Caco-2 (cell line): ENCODE data around the gene RUFY2. TPM values are rescaled to one million over a fixed set of nuclear protein-coding genes. Genes with fewer than 3 reads are reported as not detected.

Experiments
- BruUV-seq: library from RNA; stranded (reverse); fragments of 400-500 nt; replicated peaks from 2 replicates; lab custom pipeline; 2021; lab: Mats Ljungman, UMichigan
- CTCF ChIA-PET: fragments of 300-600 bp; sonication (Branson Sonifier 250); formaldehyde crosslinking; loops from one replicate; lab custom pipeline; 2022; ENCODE audit warnings: antibody characterized with exemption; lab: Charles Lee
- POLR2A ChIA-PET: fragments of 300-600 bp; sonication (Branson Sonifier 250); formaldehyde crosslinking; loops from one replicate; lab custom pipeline; 2022; ENCODE audit warnings: antibody characterized with exemption; lab: Charles Lee
- DNase-seq, 2 experiments: peaks; one replicate each; pipeline versions ENCODE4 v3.0.0 to v3.0.0-alpha.2; 2020 to 2022
- H3K27me3 ChIP-seq: replicated peaks from 2 replicates; pipeline ENCODE4 v1.6.0; 2011; ENCODE audit warnings: low read length; ENCODE audit not compliant: control insufficient read depth, insufficient read depth
- H3K36me3 ChIP-seq: 2 replicates; pipeline ENCODE4 v1.5.1; 2011; ENCODE audit warnings: low read length; ENCODE audit not compliant: control insufficient read depth, insufficient read depth
- H3K4me1 ChIP-seq: fragments of 250-450 bp; sonication (Bioruptor Pico); 2 replicates; pipeline ENCODE4 v1.5.1; 2020; ENCODE audit warnings: mild to moderate bottlenecking
- H3K4me3 ChIP-seq: 2 replicates; pipeline ENCODE4 v1.5.1; 2011; ENCODE audit warnings: low read depth, mild to moderate bottlenecking, control low read depth, low read length
- H3K9me3 ChIP-seq: fragments of 250-450 bp; sonication (Bioruptor Pico); 2 replicates; pipeline ENCODE4 v1.5.1; 2020; ENCODE audit warnings: mild to moderate bottlenecking, moderate library complexity
- H3K27ac Mint-ChIP-seq: one replicate; pipeline ENCODE4 v1.8.0; 2022; ENCODE audit warnings: mixed read lengths; ENCODE audit not compliant: unreplicated experiment
- H3K27me3 Mint-ChIP-seq: one replicate; pipeline ENCODE4 v1.8.0; 2022; ENCODE audit warnings: mixed read lengths; ENCODE audit not compliant: insufficient read depth, unreplicated experiment
- H3K36me3 Mint-ChIP-seq: one replicate; pipeline ENCODE4 v1.8.0; 2022; ENCODE audit warnings: mild to moderate bottlenecking, mixed read lengths; ENCODE audit not compliant: insufficient read depth, unreplicated experiment
- H3K4me1 Mint-ChIP-seq: one replicate; pipeline ENCODE4 v1.8.0; 2022; ENCODE audit warnings: low read depth, mixed read lengths; ENCODE audit not compliant: unreplicated experiment
- H3K4me3 Mint-ChIP-seq: one replicate; pipeline ENCODE4 v1.8.0; 2022; ENCODE audit warnings: mild to moderate bottlenecking, moderate library complexity, mixed read lengths; ENCODE audit not compliant: unreplicated experiment
- H3K9me3 Mint-ChIP-seq: one replicate; pipeline ENCODE4 v1.8.0; 2022; ENCODE audit warnings: mixed read lengths; ENCODE audit not compliant: unreplicated experiment
- CTCF ChIP-seq, 2 experiments: fragments of 200-600 bp in 1 of 2; IDR thresholded peaks; 1 replicate in 1 of 2; 2 replicates in 1 of 2; pipeline versions ENCODE4 v1.5.1 to v1.8.0; 2011 to 2022; ENCODE audit warnings: antibody characterized with exemption in 1 of 2, control low read depth in 1 of 2, inconsistent platforms in 1 of 2, low read depth in 1 of 2, low read length in 1 of 2, mild to moderate bottlenecking in 1 of 2, moderate library complexity in 1 of 2; ENCODE audit not compliant: insufficient read depth in 1 of 2, severe bottlenecking in 1 of 2, unreplicated experiment in 1 of 2
- intact Hi-C: fragments of 100-400 bp; cut with micrococcal nuclease; formaldehyde crosslinking; loops from one replicate; pipeline ENCODE4 v1.10.0; 2022; ENCODE audit not compliant: unreplicated experiment
- total RNA-seq: library from RNA; stranded (reverse); gene quantifications from 2 replicates; pipeline ENCODE4 v1.2.3, GENCODE V29; 2022

The RUFY2 gene
- total RNA-seq, 1 experiment from 2014 or later = 44.0 TPM

GRCh38 chr10:68333440-68334431 is 73.3 kb downstream of the RUFY2 start:
- H3K36me3 Mint-ChIP-seq = peaks cover 85% of the 10 kb centered on the region
- no peak for TF ChIP-seq CTCF (IDR thresholded peaks at IDR 0.05; ENCODE audit: insufficient read depth in 1 of 2, low read depth in 1 of 2, low read length in 1 of 2, severe bottlenecking in 1 of 2, unreplicated experiment in 1 of 2)
- peaks cover 55% of the 10 kb centered on the region for H3K4me1 Mint-ChIP-seq
- no peaks in the 10 kb centered on the region for H3K9me3 Mint-ChIP-seq
- intact Hi-C loops = loop anchor here (10.0 kb wide), 2 partner anchors 449 to 479 kb away; partner anchors contain the start of gene SIRT1
- H3K4me3 Mint-ChIP-seq = peak overlapping the region; percentile 87
- peaks cover 25% of the 10 kb centered on the region for H3K4me1 ChIP-seq
- ChIA-PET POLR2A (interaction anchor here (0.9 to 2.1 kb wide), 5 partner anchors 11 to 121 kb away, joined by 4 to 37 read pairs (median 5); partner anchors contain the start of gene ATOH7), CTCF (interaction anchor here (1.1 to 2.5 kb wide), 4 partner anchors 15 to 121 kb away, joined by 5 to 35 read pairs (median 8); no protein-coding TSS in a partner anchor)
- no peaks in the 10 kb centered on the region for H3K9me3 ChIP-seq
- no peaks in the 10 kb centered on the region for H3K27me3 Mint-ChIP-seq
- H3K27me3 ChIP-seq = no peaks in the 10 kb centered on the region
- DNase-seq = no peak
- H3K36me3 ChIP-seq = 0 out of 2 replicates have a peak, but pooled peaks cover 2% of the 10 kb centered on the region
- peak overlapping the region; percentile 100 for H3K27ac Mint-ChIP-seq
- peak overlapping the region; percentile 68 for H3K4me3 ChIP-seq
- BruUV-seq = TSS peak; percentile 30

- peaks cover 25% of the 10 kb centered on the region for H3K4me1 ChIP-seq
- H3K36me3 Mint-ChIP-seq = peaks cover 78% of the 10 kb centered on the region
These were observed 74.0 kb downstream of the RUFY2 start for GRCh38 chr10:68333058-68333395.

More at GRCh38 chr10:68333058-68333395, 74.0 kb downstream of the RUFY2 start:
- BruUV-seq = no TSS peak
- ChIA-PET POLR2A (interaction anchor here (0.5 to 2.1 kb wide), 7 partner anchors 12 to 468 kb away, joined by 3 to 37 read pairs (median 5); partner anchors contain the start of gene ATOH7), CTCF (interaction anchor here (1.1 to 2.5 kb wide), 4 partner anchors 15 to 120 kb away, joined by 5 to 35 read pairs (median 8); no protein-coding TSS in a partner anchor)
- intact Hi-C loops = loop anchor here (10.0 kb wide), 2 partner anchors 448 to 478 kb away; partner anchors contain the start of gene SIRT1
- peak overlapping the region; percentile 68 for H3K4me3 ChIP-seq
- H3K36me3 ChIP-seq = no peaks in the 10 kb centered on the region
- no peaks in the 10 kb centered on the region for H3K27me3 ChIP-seq
- peaks cover 54% of the 10 kb centered on the region for H3K4me1 Mint-ChIP-seq
- H3K27me3 Mint-ChIP-seq = no peaks in the 10 kb centered on the region
- no peaks in the 10 kb centered on the region for H3K9me3 Mint-ChIP-seq
- no peaks in the 10 kb centered on the region for H3K9me3 ChIP-seq
- peak overlapping the region; percentile 100 for H3K27ac Mint-ChIP-seq
- TF ChIP-seq CTCF (IDR thresholded peaks at IDR 0.05; ENCODE audit: insufficient read depth in 1 of 2, low read depth in 1 of 2, low read length in 1 of 2, severe bottlenecking in 1 of 2, unreplicated experiment in 1 of 2) = no peak
- peak overlapping the region; percentile 87 for H3K4me3 Mint-ChIP-seq
- no peak for DNase-seq
